ENCODE data around the gene HSPA1L.

The HSPA1L gene

DNA sequence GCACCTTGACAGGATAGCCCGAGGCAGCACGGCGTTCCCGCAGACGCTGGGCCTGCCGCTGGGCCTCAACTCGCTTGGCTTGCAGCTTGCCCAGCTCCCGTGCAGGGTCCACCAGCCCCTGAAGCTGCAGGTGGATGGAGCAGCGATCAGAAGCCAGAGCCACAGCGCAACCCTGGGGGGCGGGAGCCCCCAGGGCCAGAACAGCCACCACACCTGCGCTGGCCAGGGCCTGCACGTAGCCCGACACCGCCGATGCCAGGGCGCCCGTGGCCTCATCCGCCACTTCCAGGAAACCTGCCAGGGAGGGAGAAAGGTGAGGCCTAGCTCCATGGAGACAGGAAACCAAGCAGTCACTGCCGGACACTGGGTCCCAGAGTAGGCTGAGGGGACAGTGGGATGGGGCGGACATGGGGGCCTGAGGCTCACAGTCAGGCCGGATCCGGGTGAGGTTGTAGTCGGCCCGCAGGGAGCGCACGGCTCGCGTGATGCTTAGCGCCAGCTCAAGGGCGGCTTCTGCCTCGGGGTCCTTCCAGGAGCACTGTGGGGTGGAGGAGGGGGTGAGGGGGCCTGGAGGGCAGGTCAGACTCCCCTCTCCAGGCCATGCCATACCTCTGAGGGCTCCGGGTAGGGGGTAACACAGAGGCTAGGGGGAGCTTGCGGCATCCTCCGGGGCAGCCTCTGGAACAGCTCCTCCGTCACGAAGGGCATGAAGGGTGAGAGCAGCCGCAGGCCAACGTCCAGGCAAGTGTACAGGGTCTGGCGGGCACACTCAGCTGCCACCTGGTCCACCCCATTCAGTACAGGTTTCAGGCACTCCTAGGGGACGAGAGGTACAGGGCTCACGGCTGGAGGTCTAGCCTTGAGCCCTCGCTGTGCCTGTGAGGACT is 35.8 kb downstream of the HSPA1L start:
- Histone ChIP-seq H3K36me3 (ENCODE audit: low read length) (no peaks in the 10 kb centered on the region), H3K9me2 (replicated peaks; ENCODE audit: insufficient read depth, low read length) (no peaks in the 10 kb centered on the region), H3K79me2 (ENCODE audit: insufficient read depth, low read length) (no peaks in the 10 kb centered on the region), H3K4me3 (ENCODE audit: insufficient read depth, low read length, poor library complexity, severe bottlenecking) (no peak overlapping the region), H3K9me3 (ENCODE audit: insufficient read depth, low read length) (no peaks in the 10 kb centered on the region), H3K4me2 (ENCODE audit: low read depth, low read length, poor library complexity, severe bottlenecking) (no peak overlapping the region), H4K20me1 (ENCODE audit: low read depth, low read length) (no peaks in the 10 kb centered on the region), H3F3A (ENCODE audit: insufficient read depth) (no peaks in the 10 kb centered on the region; the same call in 1 of the 2 replicates), H3K27ac (ENCODE audit: low read depth, low read length) (no peak overlapping the region), H3K27me3 (ENCODE audit: low read length) (no peaks in the 10 kb centered on the region), H3K9ac (ENCODE audit: low read length) (no peak overlapping the region), H2AFZ (ENCODE audit: low read depth, low read length, severe bottlenecking) (no peak overlapping the region)
- TF ChIP-seq, protein P1, sequence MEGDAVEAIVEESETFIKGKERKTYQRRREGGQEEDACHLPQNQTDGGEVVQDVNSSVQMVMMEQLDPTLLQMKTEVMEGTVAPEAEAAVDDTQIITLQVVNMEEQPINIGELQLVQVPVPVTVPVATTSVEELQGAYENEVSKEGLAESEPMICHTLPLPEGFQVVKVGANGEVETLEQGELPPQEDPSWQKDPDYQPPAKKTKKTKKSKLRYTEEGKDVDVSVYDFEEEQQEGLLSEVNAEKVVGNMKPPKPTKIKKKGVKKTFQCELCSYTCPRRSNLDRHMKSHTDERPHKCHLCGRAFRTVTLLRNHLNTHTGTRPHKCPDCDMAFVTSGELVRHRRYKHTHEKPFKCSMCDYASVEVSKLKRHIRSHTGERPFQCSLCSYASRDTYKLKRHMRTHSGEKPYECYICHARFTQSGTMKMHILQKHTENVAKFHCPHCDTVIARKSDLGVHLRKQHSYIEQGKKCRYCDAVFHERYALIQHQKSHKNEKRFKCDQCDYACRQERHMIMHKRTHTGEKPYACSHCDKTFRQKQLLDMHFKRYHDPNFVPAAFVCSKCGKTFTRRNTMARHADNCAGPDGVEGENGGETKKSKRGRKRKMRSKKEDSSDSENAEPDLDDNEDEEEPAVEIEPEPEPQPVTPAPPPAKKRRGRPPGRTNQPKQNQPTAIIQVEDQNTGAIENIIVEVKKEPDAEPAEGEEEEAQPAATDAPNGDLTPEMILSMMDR (IDR thresholded peaks at IDR 0.05; ENCODE audit: insufficient read depth, low read length, poor library complexity, severe bottlenecking), result no peak
- no peak for TF ChIP-seq EZH2phosphoT487 (conservative IDR thresholded peaks at IDR 0.05; ENCODE audit: low read length)

DNA sequence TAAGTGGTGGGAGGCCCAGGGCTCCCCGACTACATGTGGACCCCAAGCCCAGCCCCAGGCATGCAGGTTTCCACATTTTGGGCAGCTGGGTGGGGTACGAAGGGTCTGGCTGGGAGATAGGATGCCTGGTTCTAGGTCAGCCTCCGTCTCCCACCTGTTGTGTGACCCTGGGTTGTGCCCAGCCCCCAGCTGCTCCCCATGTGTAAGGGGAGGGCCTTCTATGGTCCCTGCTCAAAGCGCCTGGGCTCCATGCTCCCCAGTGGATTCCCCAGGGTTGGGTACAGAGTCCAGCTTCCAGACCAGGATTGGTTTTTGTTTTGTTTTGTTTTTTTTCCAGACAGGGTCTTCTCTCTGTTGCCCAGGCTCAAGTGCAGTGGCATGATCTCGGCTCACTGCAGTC is 36.9 kb downstream of the HSPA1L start:
- H3K4me2 ChIP-seq (ENCODE audit: low read depth, low read length, poor library complexity, severe bottlenecking), result no peak overlapping the region

DNA sequence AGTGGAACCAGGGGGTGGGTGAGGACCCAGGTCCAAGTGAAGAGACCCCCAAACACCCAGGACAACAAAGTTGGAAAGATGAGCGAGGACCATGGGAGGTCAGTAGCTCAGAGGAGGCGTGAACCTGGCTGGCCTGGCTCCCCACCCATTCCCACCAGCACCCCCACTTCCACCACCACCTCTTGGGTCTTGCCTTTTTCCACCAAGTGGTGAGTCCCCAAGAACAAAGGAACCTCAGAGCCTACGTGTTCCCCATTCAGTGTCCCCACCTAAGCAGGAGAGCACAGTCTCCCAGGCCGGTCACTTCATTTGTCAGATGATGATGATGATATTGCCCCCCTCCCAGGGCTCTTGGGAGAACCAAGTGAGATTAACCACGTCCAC is 37.4 kb downstream of the HSPA1L start:
- H3K27me3 ChIP-seq (ENCODE audit: low read length), result no peaks in the 10 kb centered on the region
- no peaks in the 10 kb centered on the region for H3K9me3 ChIP-seq (ENCODE audit: insufficient read depth, low read length)
- H2AFZ ChIP-seq (ENCODE audit: low read depth, low read length, severe bottlenecking), result no peak overlapping the region
- no peaks in the 10 kb centered on the region for H4K20me1 ChIP-seq (ENCODE audit: low read depth, low read length)
- no peaks in the 10 kb centered on the region for H3K9me2 ChIP-seq (replicated peaks; ENCODE audit: insufficient read depth, low read length)
- H3K4me2 ChIP-seq (ENCODE audit: low read depth, low read length, poor library complexity, severe bottlenecking), result no peak overlapping the region
- no peak for TF ChIP-seq EZH2phosphoT487 (conservative IDR thresholded peaks at IDR 0.05; ENCODE audit: low read length)
- TF ChIP-seq, protein P1 (IDR thresholded peaks at IDR 0.05; ENCODE audit: insufficient read depth, low read length, poor library complexity, severe bottlenecking), result no peak
- no peak overlapping the region for H3K9ac ChIP-seq (ENCODE audit: low read length)
- no peak overlapping the region for H3K27ac ChIP-seq (ENCODE audit: low read depth, low read length)
- no peaks in the 10 kb centered on the region for H3K79me2 ChIP-seq (ENCODE audit: insufficient read depth, low read length)
- H3K36me3 ChIP-seq (ENCODE audit: low read length), result no peaks in the 10 kb centered on the region
- no peak overlapping the region for H3K4me3 ChIP-seq (ENCODE audit: insufficient read depth, low read length, poor library complexity, severe bottlenecking)
- H3F3A ChIP-seq (ENCODE audit: insufficient read depth), result no peaks in the 10 kb centered on the region; the same call in 1 of the 2 replicates

More for the DNA sequence above, 36.9 kb downstream of the HSPA1L start:
- Histone ChIP-seq H3K9me2 (replicated peaks; ENCODE audit: insufficient read depth, low read length) (no peaks in the 10 kb centered on the region), H3K9me3 (ENCODE audit: insufficient read depth, low read length) (no peaks in the 10 kb centered on the region), H2AFZ (ENCODE audit: low read depth, low read length, severe bottlenecking) (no peak overlapping the region), H3K9ac (ENCODE audit: low read length) (no peak overlapping the region), H3K27me3 (ENCODE audit: low read length) (no peaks in the 10 kb centered on the region), H3K36me3 (ENCODE audit: low read length) (no peaks in the 10 kb centered on the region), H3F3A (ENCODE audit: insufficient read depth) (no peaks in the 10 kb centered on the region; the same call in 1 of the 2 replicates), H4K20me1 (ENCODE audit: low read depth, low read length) (no peaks in the 10 kb centered on the region), H3K79me2 (ENCODE audit: insufficient read depth, low read length) (no peaks in the 10 kb centered on the region), H3K27ac (ENCODE audit: low read depth, low read length) (no peak overlapping the region), H3K4me3 (ENCODE audit: insufficient read depth, low read length, poor library complexity, severe bottlenecking) (no peak overlapping the region)
- TF ChIP-seq, protein P1 (IDR thresholded peaks at IDR 0.05; ENCODE audit: insufficient read depth, low read length, poor library complexity, severe bottlenecking), result no peak
- no peak for TF ChIP-seq EZH2phosphoT487 (conservative IDR thresholded peaks at IDR 0.05; ENCODE audit: low read length)
